Measurements from ENCODE around the gene SMARCC2.

DNA sequence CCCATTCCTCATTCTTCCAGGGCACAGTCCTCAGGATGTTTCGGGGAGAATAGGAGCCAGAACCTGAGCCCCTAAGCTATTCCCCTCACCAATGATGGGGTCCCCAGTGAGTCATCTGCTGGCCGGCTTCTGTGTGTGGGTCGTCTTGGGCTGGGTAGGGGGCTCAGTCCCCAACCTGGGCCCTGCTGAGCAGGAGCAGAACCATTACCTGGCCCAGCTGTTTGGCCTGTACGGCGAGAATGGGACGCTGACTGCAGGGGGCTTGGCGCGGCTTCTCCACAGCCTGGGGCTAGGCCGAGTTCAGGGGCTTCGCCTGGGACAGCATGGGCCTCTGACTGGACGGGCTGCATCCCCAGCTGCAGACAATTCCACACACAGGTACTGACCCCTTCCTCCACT is 41.9 kb upstream of the SMARCC2 start:
- TF ChIP-seq, protein P1, sequence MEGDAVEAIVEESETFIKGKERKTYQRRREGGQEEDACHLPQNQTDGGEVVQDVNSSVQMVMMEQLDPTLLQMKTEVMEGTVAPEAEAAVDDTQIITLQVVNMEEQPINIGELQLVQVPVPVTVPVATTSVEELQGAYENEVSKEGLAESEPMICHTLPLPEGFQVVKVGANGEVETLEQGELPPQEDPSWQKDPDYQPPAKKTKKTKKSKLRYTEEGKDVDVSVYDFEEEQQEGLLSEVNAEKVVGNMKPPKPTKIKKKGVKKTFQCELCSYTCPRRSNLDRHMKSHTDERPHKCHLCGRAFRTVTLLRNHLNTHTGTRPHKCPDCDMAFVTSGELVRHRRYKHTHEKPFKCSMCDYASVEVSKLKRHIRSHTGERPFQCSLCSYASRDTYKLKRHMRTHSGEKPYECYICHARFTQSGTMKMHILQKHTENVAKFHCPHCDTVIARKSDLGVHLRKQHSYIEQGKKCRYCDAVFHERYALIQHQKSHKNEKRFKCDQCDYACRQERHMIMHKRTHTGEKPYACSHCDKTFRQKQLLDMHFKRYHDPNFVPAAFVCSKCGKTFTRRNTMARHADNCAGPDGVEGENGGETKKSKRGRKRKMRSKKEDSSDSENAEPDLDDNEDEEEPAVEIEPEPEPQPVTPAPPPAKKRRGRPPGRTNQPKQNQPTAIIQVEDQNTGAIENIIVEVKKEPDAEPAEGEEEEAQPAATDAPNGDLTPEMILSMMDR (IDR thresholded peaks at IDR 0.05): no peak
- no peak for TF ChIP-seq POLR2A (IDR thresholded peaks at IDR 0.05)

Measured in stomach (tissue), 4 donors.